ENCODE data around the gene ATP8B3. TPM values are rescaled to one million over a fixed set of nuclear protein-coding genes. Genes with fewer than 3 reads are reported as not detected.

The ATP8B3 gene
- total and polyA plus RNA-seq, 2 experiments from 2014 or later = 2.1 to 6.0 TPM

- TF ChIP-seq REST (IDR thresholded peaks at IDR 0.05; ENCODE audit: unreplicated experiment) (no peak), CTCF (conservative IDR thresholded peaks at IDR 0.05; ENCODE audit: low read depth in 2 of 2) (0 out of 4 replicates have a peak, but pooled peaks have one; percentile 0 to 15)
Observed at GRCh38 chr19:1854542-1855039, 42.5 kb upstream of the ATP8B3 start (continued).

- peaks cover 25% of the 10 kb centered on the region for H3K27me3 Mint-ChIP-seq (ENCODE audit: insufficient read depth, low read depth, poor library complexity)
- TF ChIP-seq CTCF (conservative IDR thresholded peaks at IDR 0.05; ENCODE audit: low read depth in 2 of 2) = no peak
- TF ChIP-seq STAT1 (IDR thresholded peaks at IDR 0.05; ENCODE audit: unreplicated experiment) = no peak
- no peak for TF ChIP-seq ZNF462 (CRISPR knock-in tag; IDR thresholded peaks at IDR 0.05)
- no peak for TF ChIP-seq ETS1 (IDR thresholded peaks at IDR 0.05)
Observed at GRCh38 chr19:1854039-1854541, 42.0 kb upstream of the ATP8B3 start.

More at GRCh38 chr19:1854039-1854541, 42.0 kb upstream of the ATP8B3 start:
- ATAC-seq (no peak), DNase-seq (ENCODE audit: low spot score) (no peak)
- H2AFZ ChIP-seq = no peak overlapping the region
- H3K27me3 ChIP-seq (ENCODE audit: insufficient read depth) = no peaks in the 10 kb centered on the region
- no peaks in the 10 kb centered on the region for H3K9me2 ChIP-seq (ENCODE audit: insufficient read depth)
- H3F3A ChIP-seq (replicated peaks; ENCODE audit: low read depth) = peaks cover 25% of the 10 kb centered on the region
- no peak overlapping the region for H3K4me3 Mint-ChIP-seq
- H3K4me1 Mint-ChIP-seq = peaks cover 51% of the 10 kb centered on the region
- H4K20me1 ChIP-seq (replicated peaks; ENCODE audit: insufficient read depth) = peaks cover 13% of the 10 kb centered on the region; the same call in 1 of the 2 replicates
- H3K9me3 Mint-ChIP-seq = no peaks in the 10 kb centered on the region
- H3K36me3 Mint-ChIP-seq (ENCODE audit: low read depth) = peaks cover 5% of the 10 kb centered on the region; the same call in 2 of the 3 replicates
- no peaks in the 10 kb centered on the region for H3K36me3 ChIP-seq (ENCODE audit: insufficient read depth)
- H3K4me1 ChIP-seq (ENCODE audit: insufficient read depth) = peaks cover 39% of the 10 kb centered on the region
- H3K79me2 ChIP-seq (replicated peaks; ENCODE audit: insufficient read depth) = peaks cover 22% of the 10 kb centered on the region
- H3K27ac Mint-ChIP-seq = no peak overlapping the region
- no peak overlapping the region for H3K27ac ChIP-seq (ENCODE audit: low read depth)
- H3K4me3 ChIP-seq = peak overlapping the region; percentile 52; the same call in 1 of the 2 replicates
- peak overlapping the region; percentile 86; the same call in 1 of the 2 replicates for H3K4me2 ChIP-seq

Measured in GM23338 (cell line).